Spinal cord (tissue), 10 donors: ENCODE results near the gene SFT2D1. TPM values are rescaled to one million over a fixed set of nuclear protein-coding genes. Genes with fewer than 3 reads are reported as not detected.

ENCODE experiments used
- DNase-seq, 6 donors: peaks; one replicate each; pipeline versions ENCODE4 v3.0.0 to v3.0.0-alpha.2; 2013 to 2015; ENCODE audit warnings: low spot score in 6 of 6, low read depth in 4 of 6
- H3K27ac ChIP-seq: one replicate; pipeline ENCODE4 v1.5.1; 2013; ENCODE audit warnings: low read depth, low read length, control low read depth
- H3K27me3 ChIP-seq: one replicate; pipeline ENCODE4 v1.6.1; 2013; ENCODE audit warnings: low read length; ENCODE audit not compliant: control insufficient read depth, insufficient read depth
- H3K36me3 ChIP-seq: one replicate; pipeline ENCODE4 v1.6.1; 2013; ENCODE audit warnings: low read length; ENCODE audit not compliant: control insufficient read depth, insufficient read depth
- H3K4me1 ChIP-seq: one replicate; pipeline ENCODE4 v1.6.1; 2013; ENCODE audit warnings: low read length; ENCODE audit not compliant: control insufficient read depth, insufficient read depth
- H3K4me3 ChIP-seq: one replicate; pipeline ENCODE4 v1.5.1; 2013; ENCODE audit warnings: low read depth, low read length, control low read depth
- H3K9me3 ChIP-seq: one replicate; pipeline ENCODE4 v1.6.1; 2013; ENCODE audit warnings: low read length; ENCODE audit not compliant: control insufficient read depth, insufficient read depth
- WGBS: methylation state at CpG from one replicate; pipeline ENCODE4 v1.1.5; 2013; ENCODE audit warnings: missing lambda C conversion rate; ENCODE audit not compliant: insufficient coverage; 5-methylcytosine and 5-hydroxymethylcytosine counted together
- polyA plus RNA-seq, 2 donors: library from polyadenylated mRNA; unstranded; fragments of 120-200 nt; gene quantifications; one replicate each; pipeline ENCODE4 v1.2.1, GENCODE V29; 2013; ENCODE audit not compliant: insufficient read length in 2 of 2
- total RNA-seq, 2 donors: library from RNA; depleted of rRNA in 1 of 2; stranded (reverse); fragments of 120-200 nt in 1 of 2; fragments of >200 nt in 1 of 2; gene quantifications; one replicate each; pipeline versions ENCODE4 v1.2.3 to v1.2.4, GENCODE V29; 2013 to 2014
- donor health status: healthy.

Gene SFT2D1
- total and polyA plus RNA-seq, 4 donors = 27.5 to 63.7 (median 50.3) TPM

DNA sequence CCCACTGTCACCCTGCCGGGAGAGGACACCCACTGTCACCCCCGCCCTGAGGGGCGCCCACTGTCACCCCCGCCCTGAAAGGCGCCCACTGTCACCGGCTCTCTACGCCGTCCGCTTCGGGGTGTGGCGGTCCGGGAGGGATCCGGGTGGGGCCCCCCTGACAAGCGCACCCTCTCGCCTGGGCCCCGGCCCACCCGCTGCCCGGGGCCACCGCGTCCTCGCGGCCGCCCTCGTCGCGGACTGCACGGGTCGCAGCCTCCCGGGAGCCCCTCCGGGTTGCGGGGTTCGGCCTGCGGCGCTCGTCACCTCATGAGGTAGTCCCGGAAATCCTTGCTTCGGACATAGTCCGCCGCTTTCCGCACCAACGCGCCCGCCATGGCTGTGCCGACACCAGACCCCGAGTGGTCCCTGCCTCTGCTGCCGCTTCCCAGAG, 40.2 kb upstream of the SFT2D1 start:
- H3K27me3 ChIP-seq = no peaks in the 10 kb centered on the region
- WGBS = under 1% methylated on average over 46 of the region's 46 CpGs
- DNase-seq = no peak
- H3K4me1 ChIP-seq = peaks cover 12% of the 10 kb centered on the region
- H3K27ac ChIP-seq = peak overlapping the region; percentile 55
- H3K4me3 ChIP-seq = peak overlapping the region; percentile 74
- no peaks in the 10 kb centered on the region for H3K36me3 ChIP-seq
- no peaks in the 10 kb centered on the region for H3K9me3 ChIP-seq

DNA sequence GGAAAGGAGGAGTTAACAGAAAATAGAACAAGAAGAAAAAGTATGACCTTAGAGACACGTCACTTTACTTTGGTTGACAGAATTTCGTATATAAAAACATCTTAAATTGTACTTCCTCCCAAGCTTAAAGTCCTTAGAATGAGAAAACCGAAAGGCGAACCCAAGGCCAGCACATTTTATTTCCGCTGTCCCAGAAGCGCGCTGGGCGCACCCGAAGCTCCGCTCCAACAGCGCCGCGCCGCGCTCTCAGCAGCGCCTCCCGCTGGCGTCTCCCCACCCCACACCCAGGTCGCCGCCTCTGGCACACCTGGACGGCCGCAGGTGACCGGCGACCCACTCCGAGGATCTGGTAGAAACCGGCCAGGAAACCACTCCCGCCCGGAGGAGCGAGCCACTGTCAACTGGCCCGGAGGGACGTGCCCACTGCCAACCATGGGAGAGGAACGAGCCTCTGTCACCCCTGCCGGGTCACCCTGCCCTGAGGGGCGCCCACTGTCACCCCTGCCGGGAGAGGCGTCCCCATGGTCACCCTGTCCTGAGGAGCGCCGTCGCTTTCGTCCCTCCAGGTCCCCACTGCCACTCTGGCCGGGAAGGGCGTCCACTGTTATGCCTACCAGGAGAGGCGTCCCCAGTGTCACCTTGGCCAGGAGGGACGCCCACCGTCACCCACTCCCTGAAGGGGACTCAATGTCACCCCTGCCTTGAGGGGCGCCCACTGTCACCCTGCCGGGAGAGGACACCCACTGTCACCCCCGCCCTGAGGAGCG, 39.6 kb upstream of the SFT2D1 start:
- H3K4me3 ChIP-seq = peak overlapping the region; percentile 74
- peaks cover 12% of the 10 kb centered on the region for H3K4me1 ChIP-seq
- H3K9me3 ChIP-seq = no peaks in the 10 kb centered on the region
- peak overlapping the region; percentile 55 for H3K27ac ChIP-seq
- WGBS = under 1% methylated on average over 47 of the region's 49 CpGs
- DNase-seq = peak in 2 of 6 donors; percentile 50 to 52
- no peaks in the 10 kb centered on the region for H3K36me3 ChIP-seq
- H3K27me3 ChIP-seq = no peaks in the 10 kb centered on the region

DNA sequence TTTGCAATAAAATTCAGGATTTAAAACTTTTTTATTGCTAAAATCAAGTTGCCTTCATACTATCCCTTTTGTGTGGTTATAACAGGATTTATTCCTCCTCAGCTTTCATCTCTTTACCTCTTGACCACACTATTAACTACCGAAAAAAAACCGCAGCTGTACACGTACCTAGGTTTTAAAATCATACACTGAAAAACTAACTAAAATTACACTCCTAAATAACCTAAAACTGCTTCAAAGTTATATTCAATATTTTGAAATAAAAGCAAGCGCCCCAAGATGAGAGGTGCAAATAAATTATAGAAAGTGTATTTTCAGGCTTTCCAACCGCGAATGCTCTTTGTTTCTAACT, 39.0 kb upstream of the SFT2D1 start:
- peak overlapping the region; percentile 74 for H3K4me3 ChIP-seq
- H3K27me3 ChIP-seq = no peaks in the 10 kb centered on the region
- no CpG with 5 or more reads among the region's 6 CpGs for WGBS
- peaks cover 12% of the 10 kb centered on the region for H3K4me1 ChIP-seq
- DNase-seq = no peak
- no peaks in the 10 kb centered on the region for H3K9me3 ChIP-seq
- H3K36me3 ChIP-seq = no peaks in the 10 kb centered on the region
- H3K27ac ChIP-seq = no peak overlapping the region

DNA sequence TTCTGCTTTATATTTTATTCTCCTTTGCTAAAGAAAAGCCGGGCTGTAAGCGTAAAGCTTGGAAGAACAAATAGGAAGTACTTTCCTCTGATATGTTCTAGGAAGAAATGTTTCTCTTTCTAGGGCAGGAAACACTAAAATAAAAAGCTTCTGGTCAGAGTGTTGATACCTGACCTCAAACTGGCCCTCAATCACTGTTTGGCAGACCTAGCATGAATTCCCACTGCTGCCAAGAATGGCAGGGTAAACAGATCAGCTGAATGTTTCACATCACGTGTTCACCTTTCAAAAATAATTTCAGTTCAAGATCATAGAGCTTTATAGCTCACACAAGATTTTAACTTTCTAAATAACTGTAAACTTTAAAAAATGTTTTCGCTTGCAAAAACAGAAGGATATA, 37.5 kb upstream of the SFT2D1 start:
- Histone ChIP-seq H3K4me1 (peaks cover 12% of the 10 kb centered on the region), H3K27me3 (no peaks in the 10 kb centered on the region), H3K4me3 (no peak overlapping the region), H3K36me3 (no peaks in the 10 kb centered on the region), H3K9me3 (no peaks in the 10 kb centered on the region), H3K27ac (no peak overlapping the region)
- DNase-seq = no peak
- no CpG with 5 or more reads among the region's 4 CpGs for WGBS

DNA sequence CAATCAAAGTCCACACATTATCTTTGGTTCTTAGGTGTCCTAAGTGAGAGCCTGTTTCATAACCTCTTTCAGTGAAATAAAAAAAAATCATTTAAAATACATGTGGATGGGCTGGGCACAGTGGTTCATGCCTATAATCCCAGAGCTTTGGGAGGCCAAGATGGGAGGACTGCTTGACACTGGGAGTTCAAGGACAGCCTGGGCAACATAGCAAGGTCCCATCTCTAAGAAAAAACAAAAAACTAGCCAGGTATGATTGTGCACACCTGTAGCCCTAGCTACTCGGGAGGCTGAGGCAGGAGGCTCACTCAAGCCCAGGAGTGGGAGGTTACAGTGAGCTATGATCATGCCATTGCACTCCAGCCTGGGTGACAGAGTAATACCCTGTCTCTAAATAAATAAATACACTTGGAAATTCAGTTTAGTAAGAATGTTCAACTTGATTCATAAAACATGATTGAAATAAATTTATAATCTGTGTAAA, 36.8 kb upstream of the SFT2D1 start:
- Histone ChIP-seq H3K4me1 (peaks cover 9% of the 10 kb centered on the region), H3K27ac (no peak overlapping the region), H3K9me3 (no peaks in the 10 kb centered on the region), H3K36me3 (no peaks in the 10 kb centered on the region), H3K27me3 (no peaks in the 10 kb centered on the region), H3K4me3 (no peak overlapping the region)
- no CpG with 5 or more reads among the region's 1 CpG for WGBS
- DNase-seq = no peak

DNA sequence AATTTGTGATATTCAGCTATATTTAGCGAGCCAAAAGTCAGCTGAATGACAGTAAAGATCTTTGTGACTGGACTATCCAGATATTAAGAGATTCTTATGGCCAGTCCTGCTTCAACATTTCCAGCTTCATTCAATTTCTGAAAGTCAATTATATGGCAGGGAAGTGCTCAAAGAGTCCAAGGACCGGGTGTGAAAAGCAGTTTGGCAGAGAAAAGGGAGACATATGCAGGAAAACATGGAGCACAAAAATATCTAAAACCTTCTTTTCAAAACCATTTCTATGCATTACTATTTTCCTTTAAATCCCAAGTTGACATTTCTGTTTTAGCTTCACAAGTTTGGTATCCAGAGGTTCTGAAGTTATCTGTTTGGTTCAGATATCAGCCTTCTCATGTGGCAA, 35.4 kb upstream of the SFT2D1 start:
- no peak overlapping the region for H3K27ac ChIP-seq
- peak in 1 of 6 donors; percentile 76 for DNase-seq
- no peaks in the 10 kb centered on the region for H3K36me3 ChIP-seq
- WGBS = no CpG with 5 or more reads among the region's 2 CpGs
- no peaks in the 10 kb centered on the region for H3K27me3 ChIP-seq
- H3K4me1 ChIP-seq = peaks cover 4% of the 10 kb centered on the region
- H3K9me3 ChIP-seq = no peaks in the 10 kb centered on the region
- no peak overlapping the region for H3K4me3 ChIP-seq

DNA sequence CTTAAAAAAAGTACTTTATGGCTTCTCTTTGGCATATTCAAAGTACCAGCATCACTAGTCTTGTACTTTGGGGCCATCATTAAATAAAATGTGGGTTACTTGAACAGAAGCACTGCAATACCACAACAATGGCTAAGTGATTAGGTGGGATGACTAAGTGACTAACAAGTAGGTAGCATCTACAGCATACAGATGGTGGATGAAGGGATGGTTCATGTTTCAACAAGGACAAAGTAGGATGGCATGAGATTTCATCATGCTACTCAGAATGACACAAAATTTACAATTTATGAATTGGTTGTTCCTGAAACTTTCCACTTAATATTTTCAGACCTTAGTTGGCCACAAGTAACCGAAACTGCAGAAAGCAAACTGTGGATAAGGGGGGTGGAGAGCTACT, 32.7 kb upstream of the SFT2D1 start:
- whole genome bisulfite sequencing = no CpG with 5 or more reads among the region's 1 CpG
- no peaks in the 10 kb centered on the region for H3K36me3 ChIP-seq
- no peaks in the 10 kb centered on the region for H3K27me3 ChIP-seq
- no peak overlapping the region for H3K27ac ChIP-seq
- H3K4me1 ChIP-seq = no peaks in the 10 kb centered on the region
- H3K4me3 ChIP-seq = no peak overlapping the region
- DNase-seq = no peak
- no peaks in the 10 kb centered on the region for H3K9me3 ChIP-seq

DNA sequence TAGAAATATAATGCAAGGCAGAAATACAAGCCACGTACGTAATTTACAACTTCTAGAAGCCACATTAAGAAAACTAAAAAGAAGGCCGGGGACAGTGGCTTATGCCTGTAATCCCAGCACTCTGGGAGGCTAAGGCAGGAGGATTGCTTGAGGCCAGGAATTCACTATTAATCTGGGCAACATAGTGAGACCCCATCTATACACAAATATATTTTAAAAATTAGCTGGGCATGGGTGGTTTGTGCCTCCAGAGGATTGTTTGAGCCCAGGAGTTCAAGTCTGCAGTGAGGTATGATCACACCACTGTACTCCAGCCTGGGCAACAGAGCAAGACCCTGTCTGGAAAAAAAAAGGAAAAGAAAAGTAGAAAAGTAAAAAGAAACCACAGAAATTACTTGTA, 28.1 kb upstream of the SFT2D1 start:
- no CpG with 5 or more reads among the region's 3 CpGs for WGBS
- no peak for DNase-seq
- no peaks in the 10 kb centered on the region for H3K27me3 ChIP-seq
- no peak overlapping the region for H3K27ac ChIP-seq
- no peak overlapping the region for H3K4me3 ChIP-seq
- no peaks in the 10 kb centered on the region for H3K4me1 ChIP-seq
- H3K36me3 ChIP-seq = peaks cover 7% of the 10 kb centered on the region
- H3K9me3 ChIP-seq = no peaks in the 10 kb centered on the region

DNA sequence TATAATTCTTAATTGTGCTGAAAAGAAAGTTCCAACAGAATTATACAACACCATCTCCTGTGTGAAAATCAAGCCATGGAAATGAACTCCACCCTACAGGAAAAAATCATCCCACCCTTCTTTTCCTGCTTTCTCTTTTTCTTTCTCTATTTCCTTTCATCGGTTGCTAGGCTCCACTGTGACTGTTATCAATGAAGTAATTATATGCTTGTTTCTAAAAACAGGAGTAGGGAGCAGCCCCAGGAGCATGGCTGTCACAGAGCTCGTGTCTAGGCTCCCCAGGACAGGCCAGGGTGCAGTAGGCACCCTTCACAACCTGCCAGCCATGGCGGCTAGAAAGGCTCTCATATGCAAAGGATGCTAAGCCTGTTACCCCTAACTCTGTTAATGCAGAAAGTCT, 27.4 kb upstream of the SFT2D1 start:
- DNase-seq = no peak
- Histone ChIP-seq H3K4me1 (no peaks in the 10 kb centered on the region), H3K36me3 (peaks cover 7% of the 10 kb centered on the region), H3K27ac (no peak overlapping the region), H3K9me3 (no peaks in the 10 kb centered on the region), H3K4me3 (no peak overlapping the region), H3K27me3 (no peaks in the 10 kb centered on the region)
- 24% methylated on average over 2 of the region's 3 CpGs for WGBS

DNA sequence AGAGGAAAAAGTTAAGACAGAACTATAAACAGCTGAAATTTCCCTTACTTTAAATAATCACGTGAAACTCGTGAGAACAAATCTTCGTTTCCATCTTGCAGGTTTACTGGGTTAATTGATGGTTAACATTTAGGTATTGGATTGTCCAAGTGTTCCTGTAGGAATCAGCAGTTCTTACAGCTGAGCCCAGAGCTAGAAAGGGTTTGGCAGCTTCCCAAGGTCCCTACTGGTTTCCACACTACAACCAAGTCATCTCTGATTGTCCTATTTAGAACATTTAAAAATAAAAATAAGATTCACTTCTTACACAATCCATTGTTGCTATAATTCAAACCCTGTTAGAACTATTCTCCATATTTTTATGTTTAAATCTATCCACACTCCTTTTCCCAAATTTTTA, 24.6 kb upstream of the SFT2D1 start:
- Histone ChIP-seq H3K9me3 (no peaks in the 10 kb centered on the region), H3K36me3 (peaks cover 26% of the 10 kb centered on the region), H3K27me3 (no peaks in the 10 kb centered on the region), H3K4me3 (no peak overlapping the region), H3K27ac (no peak overlapping the region), H3K4me1 (no peaks in the 10 kb centered on the region)
- DNase-seq = no peak
- no CpG with 5 or more reads among the region's 3 CpGs for WGBS
